ENCODE measurements around the gene MTCL3.

MTCL3 gene

GRCh38 chr6:127468936-127469335 is 50.2 kb downstream of the MTCL3 start:
- DNase-seq (ENCODE audit: insufficient read length, low spot score) (no peak), FAIRE-seq (no peak)
- no peak for TF ChIP-seq POLR2A (IDR thresholded peaks at IDR 0.05; ENCODE audit: low read depth, low read length)

GRCh38 chr6:127466416-127466815 is 52.7 kb downstream of the MTCL3 start:
- no peak for FAIRE-seq
- TF ChIP-seq POLR2A (IDR thresholded peaks at IDR 0.05; ENCODE audit: low read depth, low read length): no peak
- no peak for DNase-seq (ENCODE audit: insufficient read length, low spot score)

GRCh38 chr6:127464881-127465459 is 54.2 kb downstream of the MTCL3 start:
- no peak for FAIRE-seq
- DNase-seq (ENCODE audit: insufficient read length, low spot score): no peak

GRCh38 chr6:127464161-127464880 is 54.8 kb downstream of the MTCL3 start:
- DNase-seq (ENCODE audit: insufficient read length, low spot score): no peak
- no peak for FAIRE-seq
- TF ChIP-seq POLR2A (IDR thresholded peaks at IDR 0.05; ENCODE audit: low read depth, low read length): no peak

More at GRCh38 chr6:127464881-127465459, 54.2 kb downstream of the MTCL3 start:
- no peak for TF ChIP-seq POLR2A (IDR thresholded peaks at IDR 0.05; ENCODE audit: low read depth, low read length)

- TF ChIP-seq POLR2A (IDR thresholded peaks at IDR 0.05; ENCODE audit: low read depth, low read length): no peak
- DNase-seq (ENCODE audit: insufficient read length, low spot score) (no peak), FAIRE-seq (no peak)
These were observed 56.1 kb downstream of the MTCL3 start for GRCh38 chr6:127463056-127463455.

GRCh38 chr6:127462376-127462775 is 56.8 kb downstream of the MTCL3 start:
- no peak for TF ChIP-seq POLR2A (IDR thresholded peaks at IDR 0.05; ENCODE audit: low read depth, low read length)
- no peak for DNase-seq (ENCODE audit: insufficient read length, low spot score)
- FAIRE-seq: no peak

- FAIRE-seq: no peak
- DNase-seq (ENCODE audit: insufficient read length, low spot score): no peak
- TF ChIP-seq POLR2A (IDR thresholded peaks at IDR 0.05; ENCODE audit: low read depth, low read length): no peak
These were observed 58.7 kb downstream of the MTCL3 start for GRCh38 chr6:127460465-127460864.

GRCh38 chr6:127459231-127459641 is 59.9 kb downstream of the MTCL3 start, which contains the start of gene KIAA0408:
KIAA0408 (minus strand) TSS chr6:127459389; CDS start chr6:127453981, 5,408 bp downstream.
- TF ChIP-seq POLR2A (IDR thresholded peaks at IDR 0.05; ENCODE audit: low read depth, low read length): no peak
- FAIRE-seq (no peak), DNase-seq (ENCODE audit: insufficient read length, low spot score) (no peak)

- DNase-seq (ENCODE audit: insufficient read length, low spot score) (no peak), FAIRE-seq (no peak)
- TF ChIP-seq POLR2A (IDR thresholded peaks at IDR 0.05; ENCODE audit: low read depth, low read length): no peak
These were observed 60.3 kb downstream of the MTCL3 start for GRCh38 chr6:127458817-127459216.

- FAIRE-seq (no peak), DNase-seq (ENCODE audit: insufficient read length, low spot score) (no peak)
- TF ChIP-seq POLR2A (IDR thresholded peaks at IDR 0.05; ENCODE audit: low read depth, low read length): no peak
These were observed 60.9 kb downstream of the MTCL3 start for GRCh38 chr6:127458222-127458621.

GRCh38 chr6:127457456-127458064 is 61.6 kb downstream of the MTCL3 start:
- TF ChIP-seq POLR2A (IDR thresholded peaks at IDR 0.05; ENCODE audit: low read depth, low read length): no peak
- DNase-seq (ENCODE audit: insufficient read length, low spot score) (no peak), FAIRE-seq (no peak)

- no peak for TF ChIP-seq POLR2A (IDR thresholded peaks at IDR 0.05; ENCODE audit: low read depth, low read length)
- DNase-seq (ENCODE audit: insufficient read length, low spot score) (no peak), FAIRE-seq (no peak)
These were observed 62.7 kb downstream of the MTCL3 start for GRCh38 chr6:127456465-127456864.

GRCh38 chr6:127453845-127454619 is 65.1 kb downstream of the MTCL3 start:
- no peak for DNase-seq (ENCODE audit: insufficient read length, low spot score)
- TF ChIP-seq POLR2A (IDR thresholded peaks at IDR 0.05; ENCODE audit: low read depth, low read length): no peak
- FAIRE-seq: no peak

GRCh38 chr6:127452803-127453202 is 66.3 kb downstream of the MTCL3 start:
- TF ChIP-seq POLR2A (IDR thresholded peaks at IDR 0.05; ENCODE audit: low read depth, low read length): no peak
- DNase-seq (ENCODE audit: insufficient read length, low spot score) (no peak), FAIRE-seq (no peak)
